ENCODE data around the gene SHANK3.

SHANK3 gene

DNA sequence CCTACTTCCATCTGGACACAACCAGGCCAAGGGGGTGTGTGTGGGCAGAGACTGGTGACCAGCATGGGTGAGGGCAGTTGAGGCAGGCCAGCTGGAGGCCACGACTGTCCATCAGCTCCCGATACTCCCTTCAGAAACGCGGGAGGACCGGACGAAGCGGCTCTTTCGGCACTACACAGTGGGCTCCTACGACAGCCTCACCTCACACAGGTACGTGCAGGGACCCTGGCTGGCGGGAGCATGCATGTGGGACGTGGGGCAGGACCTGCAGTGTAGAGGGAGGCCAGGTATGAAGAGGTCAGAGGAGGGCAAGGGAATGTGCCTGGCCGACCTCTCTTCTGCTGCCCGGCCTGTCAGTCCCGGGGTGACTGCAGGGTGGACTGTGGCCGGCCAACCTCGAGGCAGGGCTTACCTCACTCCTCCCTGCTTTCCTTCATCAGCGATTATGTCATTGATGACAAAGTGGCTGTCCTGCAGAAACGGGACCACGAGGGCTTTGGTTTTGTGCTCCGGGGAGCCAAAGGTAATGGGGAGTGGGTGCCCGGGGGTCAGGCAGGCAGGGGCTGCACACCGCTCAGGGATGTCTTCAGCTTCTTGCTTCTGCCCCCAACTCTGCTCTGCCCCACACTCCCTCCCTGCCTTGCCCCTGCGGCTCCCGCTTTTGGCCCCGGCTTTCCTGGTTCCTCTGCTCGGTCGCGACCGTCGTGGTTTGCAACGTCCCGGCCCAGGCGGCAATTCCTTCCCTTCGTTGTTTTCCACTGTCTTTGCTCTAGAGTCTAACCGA lies 31.3 kb downstream of the SHANK3 start:
- H3K27ac Mint-ChIP-seq = no peak overlapping the region

GRCh38 chr22:50704510-50705218 lies 32.0 kb downstream of the SHANK3 start:
- no peaks in the 10 kb centered on the region for H3K9me3 Mint-ChIP-seq
- no peaks in the 10 kb centered on the region for H3K4me1 Mint-ChIP-seq (ENCODE audit: low read depth)
- H3K4me3 Mint-ChIP-seq = no peak overlapping the region
- H3K27ac Mint-ChIP-seq = no peak overlapping the region
- H3K36me3 Mint-ChIP-seq (ENCODE audit: low read depth) = no peaks in the 10 kb centered on the region
- H3K27me3 Mint-ChIP-seq = no peaks in the 10 kb centered on the region
- intact Hi-C loops (cut with micrococcal nuclease) = no loop called here

More for the DNA sequence above, 31.3 kb downstream of the SHANK3 start:
- Mint-ChIP-seq H3K4me1 (ENCODE audit: low read depth) (no peaks in the 10 kb centered on the region), H3K36me3 (ENCODE audit: low read depth) (no peaks in the 10 kb centered on the region), H3K9me3 (no peaks in the 10 kb centered on the region), H3K4me3 (no peak overlapping the region), H3K27me3 (no peaks in the 10 kb centered on the region)
- intact Hi-C loops (cut with micrococcal nuclease) = no loop called here

DNA sequence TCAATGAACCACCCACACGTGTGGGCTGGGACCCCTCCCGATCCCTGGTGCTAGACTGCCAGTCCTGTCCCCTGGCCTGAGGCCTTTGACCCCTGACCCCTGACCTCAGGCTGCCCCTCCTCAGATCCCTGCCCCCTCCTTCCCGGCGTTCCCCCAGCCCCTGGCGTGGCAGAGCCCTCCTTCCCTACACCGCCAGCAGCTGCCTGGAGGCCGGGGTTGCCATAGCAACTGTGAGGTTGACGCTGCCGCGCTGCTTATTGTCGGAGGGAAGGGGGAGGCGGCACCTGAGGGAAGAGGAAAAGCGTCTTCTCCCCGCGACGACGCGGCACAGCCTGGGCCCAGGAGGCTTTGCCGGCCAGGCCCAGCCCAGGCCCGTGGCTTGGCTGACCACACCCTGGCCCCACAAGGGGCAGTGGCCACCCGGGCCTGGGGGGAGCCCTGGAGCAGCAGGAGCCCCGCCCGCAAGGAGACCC lies 32.6 kb downstream of the SHANK3 start:
- H3K27ac Mint-ChIP-seq = no peak overlapping the region
- H3K4me1 Mint-ChIP-seq (ENCODE audit: low read depth) = no peaks in the 10 kb centered on the region
- no peak overlapping the region for H3K4me3 Mint-ChIP-seq
- H3K36me3 Mint-ChIP-seq (ENCODE audit: low read depth) = no peaks in the 10 kb centered on the region
- H3K27me3 Mint-ChIP-seq = no peaks in the 10 kb centered on the region
- intact Hi-C loops (cut with micrococcal nuclease) = no loop called here
- H3K9me3 Mint-ChIP-seq = no peaks in the 10 kb centered on the region

DNA sequence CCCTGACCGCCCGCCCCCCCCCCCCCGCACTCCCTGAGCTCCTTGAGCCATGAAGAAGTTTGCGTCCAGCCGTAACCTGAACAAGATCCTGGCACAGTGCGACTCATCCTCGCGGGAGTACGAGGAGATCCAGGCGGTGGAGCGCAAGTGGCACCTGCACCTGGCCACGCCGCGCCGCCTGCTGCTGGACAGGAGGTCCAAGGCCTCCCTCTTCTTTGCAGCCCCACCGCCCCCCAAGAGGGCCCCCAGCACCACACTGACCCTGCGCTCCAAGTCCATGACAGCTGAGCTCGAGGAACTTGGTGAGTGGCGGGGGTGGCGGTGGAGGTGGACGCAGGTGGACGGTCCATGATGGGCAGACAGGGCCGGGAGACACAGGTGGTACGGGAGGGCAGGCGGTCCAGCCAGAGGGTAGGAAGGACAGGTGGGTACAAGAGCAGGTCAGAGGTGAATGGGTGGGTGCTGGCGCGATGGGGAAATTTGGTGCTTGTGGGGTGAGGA lies 33.3 kb downstream of the SHANK3 start:
- H3K4me3 Mint-ChIP-seq = no peak overlapping the region
- H3K27me3 Mint-ChIP-seq = no peaks in the 10 kb centered on the region
- H3K27ac Mint-ChIP-seq = no peak overlapping the region
- intact Hi-C loops (cut with micrococcal nuclease) = no loop called here
- no peaks in the 10 kb centered on the region for H3K9me3 Mint-ChIP-seq
- no peaks in the 10 kb centered on the region for H3K4me1 Mint-ChIP-seq (ENCODE audit: low read depth)
- H3K36me3 Mint-ChIP-seq (ENCODE audit: low read depth) = no peaks in the 10 kb centered on the region

GRCh38 chr22:50706481-50707125 lies 34.0 kb downstream of the SHANK3 start:
- Mint-ChIP-seq H3K27me3 (no peaks in the 10 kb centered on the region), H3K9me3 (no peaks in the 10 kb centered on the region), H3K36me3 (ENCODE audit: low read depth) (no peaks in the 10 kb centered on the region), H3K4me1 (ENCODE audit: low read depth) (no peaks in the 10 kb centered on the region), H3K27ac (no peak overlapping the region), H3K4me3 (no peak overlapping the region)
- intact Hi-C loops (cut with micrococcal nuclease) = no loop called here

DNA sequence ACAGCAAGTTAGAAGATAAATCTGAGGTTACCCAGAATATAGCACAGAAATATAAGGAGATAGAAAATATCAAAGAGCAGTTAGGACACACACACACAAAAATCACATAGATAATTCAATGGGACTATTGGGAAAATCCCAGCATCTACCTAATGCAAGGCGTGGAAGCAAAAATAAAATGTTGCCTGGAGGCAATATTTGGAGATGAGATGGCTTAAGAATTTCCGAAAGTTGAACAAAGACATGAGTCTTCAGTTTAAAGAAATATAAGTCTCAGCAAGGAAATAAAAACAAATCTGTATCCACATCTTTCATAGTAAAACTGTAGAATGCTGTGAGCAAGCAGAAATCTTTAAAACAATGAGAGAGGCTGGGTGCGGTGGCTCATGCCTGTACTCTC lies 35.9 kb downstream of the SHANK3 start:
- H3K4me3 Mint-ChIP-seq = no peak overlapping the region
- H3K36me3 Mint-ChIP-seq (ENCODE audit: low read depth) = no peaks in the 10 kb centered on the region
- intact Hi-C loops (cut with micrococcal nuclease) = no loop called here
- no peak overlapping the region for H3K27ac Mint-ChIP-seq
- H3K9me3 Mint-ChIP-seq = no peaks in the 10 kb centered on the region
- no peaks in the 10 kb centered on the region for H3K27me3 Mint-ChIP-seq
- H3K4me1 Mint-ChIP-seq (ENCODE audit: low read depth) = no peaks in the 10 kb centered on the region

DNA sequence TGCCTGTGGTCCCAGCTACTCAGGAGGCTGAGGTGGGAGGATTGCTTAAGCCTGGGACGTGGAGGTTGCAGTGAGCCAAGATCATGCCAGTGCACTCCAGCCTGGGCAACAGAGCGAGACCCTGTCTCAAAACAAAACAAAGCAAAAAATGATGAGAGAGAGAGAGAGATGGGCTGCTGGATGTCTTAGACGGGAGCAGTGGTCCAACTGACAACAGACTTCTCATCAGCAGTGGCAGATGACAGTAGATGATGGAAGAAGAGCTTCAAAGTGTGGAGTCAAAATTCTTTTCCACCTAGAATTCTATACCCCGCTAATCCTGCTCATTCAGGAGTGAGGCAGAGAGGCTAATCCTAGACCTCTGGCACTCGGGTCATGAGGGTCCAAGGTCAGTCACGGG lies 36.4 kb downstream of the SHANK3 start:
- Mint-ChIP-seq H3K27ac (no peak overlapping the region), H3K36me3 (ENCODE audit: low read depth) (no peaks in the 10 kb centered on the region), H3K9me3 (no peaks in the 10 kb centered on the region), H3K4me1 (ENCODE audit: low read depth) (no peaks in the 10 kb centered on the region), H3K27me3 (no peaks in the 10 kb centered on the region), H3K4me3 (no peak overlapping the region)
- intact Hi-C loops (cut with micrococcal nuclease) = no loop called here

DNA sequence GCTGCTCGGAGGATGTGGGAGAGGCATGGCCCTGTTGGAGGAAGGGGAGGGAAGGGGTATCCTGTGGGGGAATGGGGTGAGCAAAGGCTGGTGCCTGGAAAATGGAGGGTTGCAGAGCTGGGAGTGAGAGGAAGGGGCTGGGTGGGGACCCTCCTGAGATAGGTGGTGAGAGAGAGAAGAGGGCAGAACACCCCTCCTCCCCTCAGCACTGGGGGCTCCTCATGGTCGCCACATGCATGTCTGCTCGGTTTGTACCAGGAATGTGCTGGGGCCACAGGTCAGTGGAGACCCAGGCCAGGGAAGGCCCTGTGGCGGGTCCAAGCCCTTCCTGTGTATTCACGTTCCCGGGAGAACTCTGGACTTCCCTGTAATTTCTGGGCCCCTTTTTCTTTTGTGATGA lies 37.6 kb downstream of the SHANK3 start:
- Mint-ChIP-seq H3K27ac (no peak overlapping the region), H3K36me3 (ENCODE audit: low read depth) (no peaks in the 10 kb centered on the region), H3K4me3 (no peak overlapping the region), H3K9me3 (no peaks in the 10 kb centered on the region), H3K4me1 (ENCODE audit: low read depth) (no peaks in the 10 kb centered on the region), H3K27me3 (no peaks in the 10 kb centered on the region)
- intact Hi-C loops (cut with micrococcal nuclease) = no loop called here

GRCh38 chr22:50710886-50711285 lies 38.3 kb downstream of the SHANK3 start:
- H3K4me3 Mint-ChIP-seq = no peak overlapping the region

DNA sequence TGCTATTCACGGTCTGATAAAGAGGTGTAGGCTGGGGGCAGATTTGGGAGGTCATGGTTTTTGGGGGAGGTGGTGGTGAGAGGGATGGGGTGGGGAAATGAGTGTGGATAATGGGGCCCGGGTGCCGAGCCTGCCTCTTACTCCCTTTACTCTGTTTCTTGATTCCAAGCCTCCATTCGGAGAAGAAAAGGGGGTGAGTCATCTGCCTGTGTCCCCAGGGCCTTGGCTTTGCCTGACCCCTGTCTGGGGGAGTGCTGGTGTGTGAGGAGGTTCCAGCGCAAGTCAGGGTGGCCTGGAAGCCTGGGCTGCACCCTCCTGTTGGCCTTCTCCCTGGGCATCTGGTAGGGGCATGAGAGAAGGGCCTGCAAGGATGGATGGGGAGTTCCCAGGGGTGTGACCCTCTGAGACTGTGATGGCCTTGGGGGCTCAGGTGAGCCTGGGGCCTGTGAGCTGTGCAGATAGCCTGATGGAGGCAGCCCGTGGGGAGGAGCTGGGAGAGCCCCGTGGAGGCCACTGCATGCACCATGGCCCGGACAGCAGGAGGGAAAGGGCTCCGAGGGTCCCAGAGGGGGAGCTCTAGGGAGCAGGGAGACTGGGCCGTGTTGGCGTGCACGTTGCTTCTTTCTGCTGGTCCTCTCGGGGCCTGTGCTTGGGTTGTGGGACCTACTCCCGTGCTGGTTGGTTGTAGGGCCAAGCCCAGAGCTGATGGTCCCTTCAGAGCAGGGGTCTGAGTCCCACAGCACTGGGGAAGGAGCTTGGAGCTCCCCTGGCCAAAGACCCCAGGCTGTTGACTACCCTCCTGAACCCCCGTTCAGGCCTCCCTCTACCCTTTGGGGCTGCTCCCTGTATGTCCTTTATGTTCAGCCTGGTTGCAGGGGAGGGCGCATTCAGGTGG lies 39.1 kb downstream of the SHANK3 start:
- H3K4me3 Mint-ChIP-seq = no peak overlapping the region
- intact Hi-C loops (cut with micrococcal nuclease) = no loop called here
- H3K27me3 Mint-ChIP-seq = no peaks in the 10 kb centered on the region
- no peak overlapping the region for H3K27ac Mint-ChIP-seq
- no peaks in the 10 kb centered on the region for H3K36me3 Mint-ChIP-seq (ENCODE audit: low read depth)
- no peaks in the 10 kb centered on the region for H3K4me1 Mint-ChIP-seq (ENCODE audit: low read depth)
- no peaks in the 10 kb centered on the region for H3K9me3 Mint-ChIP-seq

More at GRCh38 chr22:50710886-50711285, 38.3 kb downstream of the SHANK3 start:
- H3K9me3 Mint-ChIP-seq = no peaks in the 10 kb centered on the region
- H3K27me3 Mint-ChIP-seq = no peaks in the 10 kb centered on the region
- H3K36me3 Mint-ChIP-seq (ENCODE audit: low read depth) = no peaks in the 10 kb centered on the region
- H3K27ac Mint-ChIP-seq = no peak overlapping the region
- intact Hi-C loops (cut with micrococcal nuclease) = no loop called here
- no peaks in the 10 kb centered on the region for H3K4me1 Mint-ChIP-seq (ENCODE audit: low read depth)

GRCh38 chr22:50712341-50713007 lies 39.9 kb downstream of the SHANK3 start:
- Mint-ChIP-seq H3K9me3 (no peaks in the 10 kb centered on the region), H3K36me3 (ENCODE audit: low read depth) (no peaks in the 10 kb centered on the region), H3K27ac (no peak overlapping the region), H3K4me3 (no peak overlapping the region), H3K4me1 (ENCODE audit: low read depth) (no peaks in the 10 kb centered on the region), H3K27me3 (no peaks in the 10 kb centered on the region)
- intact Hi-C loops (cut with micrococcal nuclease) = no loop called here

GRCh38 chr22:50713008-50713385 lies 40.4 kb downstream of the SHANK3 start:
- Mint-ChIP-seq H3K4me3 (no peak overlapping the region), H3K9me3 (no peaks in the 10 kb centered on the region), H3K4me1 (ENCODE audit: low read depth) (no peaks in the 10 kb centered on the region), H3K27me3 (no peaks in the 10 kb centered on the region), H3K27ac (no peak overlapping the region), H3K36me3 (ENCODE audit: low read depth) (no peaks in the 10 kb centered on the region)
- intact Hi-C loops (cut with micrococcal nuclease) = no loop called here

- Mint-ChIP-seq H3K4me3 (no peak overlapping the region), H3K27ac (no peak overlapping the region), H3K4me1 (ENCODE audit: low read depth) (no peaks in the 10 kb centered on the region), H3K36me3 (ENCODE audit: low read depth) (no peaks in the 10 kb centered on the region), H3K9me3 (no peaks in the 10 kb centered on the region), H3K27me3 (no peaks in the 10 kb centered on the region)
- intact Hi-C loops (cut with micrococcal nuclease) = no loop called here
Measured at GRCh38 chr22:50713571-50714056, 41.0 kb downstream of the SHANK3 start.

Measured in dendritic cell treated with granulocyte-macrophage colony-stimulating factor and Interleukin-4, amounts not matched to agents 40 ng/mL and 50 ng/mL, for 4 days (primary cell).